Limb (tissue), 2 donors: Measurements from ENCODE around the gene PLA2G4E.

ENCODE experiments used
- DNase-seq, 2 donors: peaks; one replicate each; pipeline ENCODE4 v3.0.0-alpha.2; 2016; ENCODE audit errors: extremely low spot score in 2 of 2

PLA2G4E gene

GRCh38 chr15:41992803-41993190 lies 28.0 kb downstream of the PLA2G4E start:
- DNase-seq: no peak

- DNase-seq: no peak
Observed at GRCh38 chr15:41992151-41992802, 28.6 kb downstream of the PLA2G4E start.

GRCh38 chr15:41990691-41991090 lies 30.2 kb downstream of the PLA2G4E start:
- no peak for DNase-seq

GRCh38 chr15:41990243-41990605 lies 30.6 kb downstream of the PLA2G4E start:
- DNase-seq: no peak

- DNase-seq: peak; percentile 70 to 95
Observed at GRCh38 chr15:41989573-41990242, 31.1 kb downstream of the PLA2G4E start.

- DNase-seq: no peak
Observed at GRCh38 chr15:41988896-41989572, 31.8 kb downstream of the PLA2G4E start.

- DNase-seq: no peak
Observed at GRCh38 chr15:41987925-41988275, 32.9 kb downstream of the PLA2G4E start.

GRCh38 chr15:41987246-41987924 lies 33.5 kb downstream of the PLA2G4E start:
- DNase-seq: no peak

GRCh38 chr15:41985236-41986160 lies 35.3 kb downstream of the PLA2G4E start:
- DNase-seq: no peak

GRCh38 chr15:41984622-41985021 lies 36.2 kb downstream of the PLA2G4E start:
- DNase-seq: no peak

- DNase-seq: no peak
Observed at GRCh38 chr15:41983621-41984571, 36.9 kb downstream of the PLA2G4E start.

GRCh38 chr15:41983221-41983620 lies 37.6 kb downstream of the PLA2G4E start:
- no peak for DNase-seq

- no peak for DNase-seq
Observed at GRCh38 chr15:41982133-41982930, 38.5 kb downstream of the PLA2G4E start.

- peak in 1 of 2 donors; percentile 28 for DNase-seq
Observed at GRCh38 chr15:41981371-41982132, 39.3 kb downstream of the PLA2G4E start.

GRCh38 chr15:41980654-41981323 lies 40.1 kb downstream of the PLA2G4E start:
- DNase-seq: peak in 1 of 2 donors; percentile 21

- DNase-seq: no peak
Observed at GRCh38 chr15:41979493-41980266, 41.2 kb downstream of the PLA2G4E start.

- DNase-seq: no peak
Observed at GRCh38 chr15:41978534-41978933, 42.3 kb downstream of the PLA2G4E start.
